ENCODE data around the gene CRISP2.

CRISP2 gene

GRCh38 chr6:49653942-49654341 is 59.4 kb downstream of the CRISP2 start:
- DNase-seq (ENCODE audit: low read depth), result no peak

GRCh38 chr6:49653438-49653837 is 59.9 kb downstream of the CRISP2 start:
- DNase-seq (ENCODE audit: low read depth), result no peak

DNA sequence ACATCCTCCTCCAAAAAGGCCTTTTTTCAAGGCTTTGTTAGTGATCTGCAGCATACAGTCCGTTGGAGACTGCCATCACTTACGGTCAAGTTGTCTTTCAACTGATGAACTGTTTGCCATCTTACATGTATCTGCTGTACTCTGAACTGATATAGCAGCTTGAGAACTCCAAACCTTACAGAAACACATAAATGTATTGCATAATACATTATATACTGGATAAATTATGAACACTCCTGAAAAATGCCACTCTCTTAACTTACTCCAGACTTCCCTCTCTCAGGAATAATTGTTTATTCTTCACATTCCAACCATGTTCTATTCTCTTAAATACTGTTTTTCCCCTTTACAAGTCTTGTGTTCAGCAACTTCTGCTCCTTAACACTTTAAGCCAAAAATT is 62.1 kb downstream of the CRISP2 start:
- no peak for DNase-seq (ENCODE audit: low read depth)

DNA sequence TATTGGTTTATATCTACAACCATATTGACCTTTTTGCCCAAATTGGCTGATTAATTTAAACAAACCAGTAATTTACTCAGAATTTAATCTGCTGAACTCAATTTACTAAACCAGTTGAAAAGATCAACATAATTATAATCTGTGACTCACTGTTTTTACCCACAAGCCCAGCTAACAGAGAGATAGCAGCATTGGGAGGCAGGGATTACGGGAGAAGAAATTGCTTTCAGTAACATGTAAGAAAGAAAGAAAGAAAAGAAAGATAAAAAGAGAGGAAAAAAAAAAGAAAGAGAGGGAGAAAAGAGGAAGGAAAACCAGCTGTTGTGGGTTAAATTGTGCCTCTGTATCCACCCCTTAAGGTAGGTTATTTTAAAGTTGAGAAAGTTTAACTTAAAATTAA is 63.4 kb downstream of the CRISP2 start:
- no peak for DNase-seq (ENCODE audit: low read depth)

GRCh38 chr6:49648036-49648435 is 65.3 kb downstream of the CRISP2 start:
- no peak for DNase-seq (ENCODE audit: low read depth)

GRCh38 chr6:49647476-49647875 is 65.9 kb downstream of the CRISP2 start:
- no peak for DNase-seq (ENCODE audit: low read depth)

DNA sequence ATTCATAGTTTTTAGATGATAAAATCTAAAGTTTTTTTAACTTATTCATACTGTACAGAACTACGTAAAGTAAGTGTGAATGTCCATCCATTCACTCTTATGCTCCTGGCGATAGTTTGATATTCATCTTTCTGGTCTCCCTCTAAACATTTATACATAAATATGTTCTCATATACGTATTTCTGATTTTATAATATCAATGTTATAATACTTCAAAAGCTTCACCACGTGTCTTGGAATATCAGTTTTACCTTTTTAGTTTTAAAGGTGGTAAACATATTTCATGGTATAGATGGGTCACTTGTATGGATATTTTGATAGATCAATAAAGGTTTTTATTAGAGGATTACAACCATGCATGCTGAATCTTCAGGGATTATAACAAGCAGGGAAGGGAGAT is 66.4 kb downstream of the CRISP2 start:
- DNase-seq (ENCODE audit: low read depth), result no peak

DNA sequence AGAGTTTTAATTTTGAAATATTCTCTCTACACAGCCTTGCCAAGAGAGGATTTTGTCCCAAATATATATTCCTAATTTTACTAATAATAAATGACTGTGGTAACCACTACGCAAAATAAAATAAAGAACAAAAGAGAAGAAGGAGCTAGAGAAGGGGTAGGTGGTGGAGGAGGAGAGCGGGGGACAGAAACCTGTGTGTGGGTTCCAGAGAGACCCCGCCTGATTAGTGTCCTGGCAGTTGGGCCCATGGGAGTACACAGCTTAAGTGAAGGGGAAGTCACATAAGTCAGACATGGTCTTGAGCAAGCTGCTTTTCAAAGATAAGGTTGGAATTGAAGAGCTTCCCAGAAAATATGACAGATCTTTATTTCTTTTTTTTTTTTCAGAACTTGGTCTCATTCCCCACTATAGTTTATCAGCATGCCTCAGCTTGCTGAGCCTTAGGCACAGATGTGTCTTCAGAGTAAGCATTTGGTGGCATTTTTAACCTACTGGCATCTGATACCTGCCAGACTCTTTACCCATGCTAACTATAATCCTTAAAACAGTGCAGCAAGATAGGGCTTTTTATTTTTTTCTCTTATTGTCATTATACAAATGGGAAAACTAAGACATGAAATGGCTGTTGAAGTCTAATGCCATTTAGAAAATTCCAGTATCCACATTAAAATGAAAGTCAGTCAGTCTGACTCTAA is 67.1 kb downstream of the CRISP2 start:
- no peak for DNase-seq (ENCODE audit: low read depth)

DNA sequence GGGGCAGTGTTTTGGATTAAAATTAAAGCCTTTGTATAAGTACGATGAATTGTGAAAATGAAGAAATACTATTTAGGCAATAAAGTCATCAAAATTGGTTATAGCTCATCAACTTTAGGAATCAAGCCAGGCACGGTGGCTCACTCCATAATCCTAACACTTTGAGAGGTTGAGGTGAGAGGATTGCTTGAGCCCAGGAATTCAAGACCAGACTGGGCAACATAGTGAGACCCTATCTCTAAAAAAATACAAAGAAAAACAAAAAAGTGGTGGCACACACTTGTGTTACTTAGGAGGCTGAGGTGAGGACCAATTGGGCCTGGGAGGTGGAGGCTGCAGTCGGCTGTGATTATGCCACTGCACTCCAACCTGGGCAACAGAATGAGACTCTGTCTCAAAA is 68.2 kb downstream of the CRISP2 start:
- no peak for DNase-seq (ENCODE audit: low read depth)
